Stimulated activated naive CD8-positive, alpha-beta T cell treated with anti-CD3 and anti-CD28 coated beads, Interleukin-15, amount 100 ng/mL, for 72 hours (primary cell): ENCODE measurements around the gene DSCAML1.

Source experiments
- ATAC-seq: fragments of 150-1000 bp; cut with Tn5 transposase; 2 replicates; pipeline ENCODE4 v1.10.0; 2021; ENCODE audit warnings: mild to moderate bottlenecking, moderate library complexity
- DNase-seq, 2 donors: peaks; one replicate each; pipeline ENCODE4 v3.0.0; 2021 to 2022
- H3K27ac Mint-ChIP-seq, 2 donors: one replicate each; pipeline ENCODE4 v1.8.0; 2022; ENCODE audit warnings: mild to moderate bottlenecking in 2 of 2, mixed read lengths in 2 of 2, moderate library complexity in 2 of 2
- H3K27me3 Mint-ChIP-seq: one replicate; pipeline ENCODE4 v1.8.0; 2022; ENCODE audit warnings: mixed read lengths
- H3K4me1 Mint-ChIP-seq: one replicate; pipeline ENCODE4 v1.8.0; 2022; ENCODE audit warnings: mild to moderate bottlenecking, mixed read lengths
- H3K4me3 Mint-ChIP-seq, 2 donors: one replicate each; pipeline ENCODE4 v1.8.0; 2022; ENCODE audit warnings: mild to moderate bottlenecking in 2 of 2, mixed read lengths in 2 of 2, moderate library complexity in 1 of 2
- H3K9me3 Mint-ChIP-seq, 2 donors: one replicate each; pipeline ENCODE4 v1.8.0; 2022; ENCODE audit warnings: mixed read lengths in 2 of 2

The DSCAML1 gene

DNA sequence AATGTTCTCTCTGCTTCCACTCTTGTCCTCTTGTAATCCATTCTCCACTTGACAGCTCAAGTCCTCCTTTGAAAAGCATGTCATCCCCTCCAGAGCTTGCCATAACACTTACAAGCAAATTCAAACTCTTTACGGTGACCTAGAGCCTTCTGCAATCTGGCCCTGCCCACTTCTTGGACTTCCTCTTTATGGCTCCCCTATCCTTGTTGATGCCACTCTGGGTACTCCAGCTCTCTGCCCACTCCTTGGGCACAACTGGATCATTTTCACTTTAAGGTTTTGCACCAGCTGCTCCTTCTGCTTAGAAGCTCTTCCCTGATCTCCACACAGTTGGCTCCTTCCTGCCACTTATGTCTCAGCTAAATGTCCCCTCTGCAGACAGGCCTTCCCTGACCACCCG, 217.9 kb downstream of the DSCAML1 start:
- ATAC-seq (no peak), DNase-seq (no peak)
- Mint-ChIP-seq H3K9me3 (no peaks in the 10 kb centered on the region), H3K4me3 (no peak overlapping the region), H3K27ac (no peak overlapping the region), H3K4me1 (no peaks in the 10 kb centered on the region), H3K27me3 (peaks cover 22% of the 10 kb centered on the region)

DNA sequence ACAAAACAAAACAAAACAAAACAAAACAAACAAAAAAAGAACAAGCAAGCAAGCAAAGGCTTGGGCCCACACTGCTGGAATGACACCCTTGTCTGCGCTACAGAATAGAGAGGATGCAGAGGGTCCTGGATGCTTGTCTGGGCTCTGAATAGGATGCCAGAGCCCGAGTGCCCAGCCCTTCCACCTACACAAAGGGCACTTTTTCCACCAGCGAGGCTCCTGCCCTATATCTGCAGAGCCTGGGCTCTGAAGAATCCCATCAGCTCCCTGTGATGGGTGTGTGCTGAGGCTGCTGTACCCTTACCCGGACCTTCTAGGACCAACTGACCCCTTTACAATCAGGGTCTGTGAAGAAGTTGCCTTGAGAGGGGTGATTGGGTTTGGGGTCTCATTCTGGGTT, 221.2 kb downstream of the DSCAML1 start:
- Mint-ChIP-seq H3K9me3 (no peaks in the 10 kb centered on the region), H3K4me3 (no peak overlapping the region), H3K4me1 (no peaks in the 10 kb centered on the region), H3K27ac (no peak overlapping the region), H3K27me3 (peaks cover 17% of the 10 kb centered on the region)
- DNase-seq (no peak), ATAC-seq (no peak)

DNA sequence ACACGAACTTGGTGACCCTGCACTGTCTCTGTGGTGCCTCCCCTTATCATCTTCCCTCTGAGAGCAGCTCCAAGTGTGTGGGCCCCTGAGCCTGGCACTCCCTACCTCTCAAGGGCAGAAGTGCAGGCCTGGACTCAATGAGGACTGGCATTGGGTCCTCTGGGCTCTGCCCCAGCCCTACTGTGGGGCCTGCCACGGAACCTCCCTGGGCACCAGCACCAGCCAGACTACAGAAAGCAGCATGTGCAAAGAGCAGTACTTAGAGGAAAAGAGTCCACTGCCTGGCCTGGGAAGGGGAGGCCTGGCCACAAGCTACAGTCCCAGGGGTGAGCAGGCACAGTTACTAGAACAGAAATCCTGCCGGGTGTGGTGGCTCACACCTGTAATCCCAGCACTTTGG, 222.5 kb downstream of the DSCAML1 start:
- H3K27ac Mint-ChIP-seq, result no peak overlapping the region
- H3K9me3 Mint-ChIP-seq, result no peaks in the 10 kb centered on the region
- H3K4me1 Mint-ChIP-seq, result no peaks in the 10 kb centered on the region
- no peak for ATAC-seq
- peaks cover 22% of the 10 kb centered on the region for H3K27me3 Mint-ChIP-seq
- DNase-seq, result no peak
- H3K4me3 Mint-ChIP-seq, result no peak overlapping the region

- H3K4me1 Mint-ChIP-seq, result no peaks in the 10 kb centered on the region
- no peak overlapping the region for H3K4me3 Mint-ChIP-seq
- H3K9me3 Mint-ChIP-seq, result no peaks in the 10 kb centered on the region
- ATAC-seq (no peak), DNase-seq (no peak)
- peaks cover 13% of the 10 kb centered on the region for H3K27me3 Mint-ChIP-seq
- H3K27ac Mint-ChIP-seq, result no peak overlapping the region
These were observed 223.7 kb downstream of the DSCAML1 start for GRCh38 chr11:117573326-117573725.

GRCh38 chr11:117572671-117573070, 224.3 kb downstream of the DSCAML1 start:
- DNase-seq, result no peak
- Mint-ChIP-seq H3K9me3 (no peaks in the 10 kb centered on the region), H3K27ac (no peak overlapping the region), H3K27me3 (peaks cover 13% of the 10 kb centered on the region), H3K4me3 (no peak overlapping the region), H3K4me1 (no peaks in the 10 kb centered on the region)
- no peak for ATAC-seq

DNA sequence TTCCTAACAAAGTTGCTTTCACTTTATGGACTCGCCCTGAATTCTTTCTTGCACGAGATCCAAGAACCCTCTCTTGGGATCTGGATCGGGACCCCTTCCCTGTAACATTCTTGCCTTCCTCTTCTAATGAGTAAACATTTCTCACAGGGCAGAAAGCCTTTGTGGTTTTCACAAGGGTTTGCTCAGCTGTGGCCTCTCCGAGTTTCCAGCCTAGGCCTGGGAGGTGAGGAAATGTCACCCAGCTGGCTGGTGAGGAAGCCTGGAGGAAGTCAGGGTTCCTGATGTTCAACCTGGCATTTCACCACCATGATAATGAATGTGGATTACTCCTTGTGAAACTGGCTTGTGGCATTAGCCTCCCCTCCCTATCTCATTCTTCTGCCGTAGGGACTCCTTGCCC, 224.9 kb downstream of the DSCAML1 start:
- DNase-seq (no peak), ATAC-seq (no peak)
- H3K4me1 Mint-ChIP-seq, result no peaks in the 10 kb centered on the region
- no peak overlapping the region for H3K4me3 Mint-ChIP-seq
- no peak overlapping the region for H3K27ac Mint-ChIP-seq
- peaks cover 13% of the 10 kb centered on the region for H3K27me3 Mint-ChIP-seq
- no peaks in the 10 kb centered on the region for H3K9me3 Mint-ChIP-seq

DNA sequence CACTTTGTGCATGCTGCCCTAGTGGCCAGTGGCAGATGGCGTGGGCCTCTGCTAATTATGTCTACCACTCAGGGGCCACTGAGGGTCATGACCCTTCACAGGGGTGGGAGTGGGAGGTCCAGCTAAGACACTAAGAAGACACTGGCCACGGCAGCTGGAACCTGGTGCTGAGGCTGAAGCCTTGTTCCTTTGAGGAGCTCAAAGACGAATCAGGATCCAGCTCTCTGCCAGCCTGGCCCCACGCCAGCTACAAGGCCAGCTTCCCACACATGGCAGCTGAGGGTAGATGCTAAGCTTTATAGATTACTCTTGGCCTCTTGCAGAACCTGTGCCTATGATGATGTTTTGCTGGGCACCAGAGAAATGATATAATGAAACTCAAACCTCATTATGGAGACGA, 226.3 kb downstream of the DSCAML1 start:
- peaks cover 13% of the 10 kb centered on the region for H3K27me3 Mint-ChIP-seq
- no peak overlapping the region for H3K4me3 Mint-ChIP-seq
- H3K9me3 Mint-ChIP-seq, result no peaks in the 10 kb centered on the region
- DNase-seq (no peak), ATAC-seq (no peak)
- no peaks in the 10 kb centered on the region for H3K4me1 Mint-ChIP-seq
- no peak overlapping the region for H3K27ac Mint-ChIP-seq

DNA sequence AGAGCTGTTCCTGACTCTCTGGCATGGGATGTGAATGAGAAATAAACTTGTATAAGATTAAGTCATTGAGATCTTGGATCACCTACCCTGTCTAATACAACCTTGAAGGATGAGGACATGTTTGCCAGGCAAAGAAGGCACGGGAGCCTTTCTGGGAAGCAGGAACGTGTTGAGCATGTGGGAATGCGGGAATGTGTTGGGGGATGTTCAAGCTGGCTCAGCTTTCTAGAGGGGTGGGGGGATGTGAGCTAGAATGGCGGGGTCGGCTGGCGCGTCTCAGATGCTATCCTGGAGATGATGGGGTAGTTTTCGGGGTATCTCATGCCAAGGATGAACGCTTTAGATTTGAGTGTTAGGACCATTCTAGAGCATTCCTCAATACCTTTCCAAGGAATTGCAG, 227.1 kb downstream of the DSCAML1 start:
- no peaks in the 10 kb centered on the region for H3K4me1 Mint-ChIP-seq
- no peaks in the 10 kb centered on the region for H3K9me3 Mint-ChIP-seq
- no peak for ATAC-seq
- no peak overlapping the region for H3K4me3 Mint-ChIP-seq
- no peak for DNase-seq
- H3K27me3 Mint-ChIP-seq, result peaks cover 13% of the 10 kb centered on the region
- H3K27ac Mint-ChIP-seq, result no peak overlapping the region

DNA sequence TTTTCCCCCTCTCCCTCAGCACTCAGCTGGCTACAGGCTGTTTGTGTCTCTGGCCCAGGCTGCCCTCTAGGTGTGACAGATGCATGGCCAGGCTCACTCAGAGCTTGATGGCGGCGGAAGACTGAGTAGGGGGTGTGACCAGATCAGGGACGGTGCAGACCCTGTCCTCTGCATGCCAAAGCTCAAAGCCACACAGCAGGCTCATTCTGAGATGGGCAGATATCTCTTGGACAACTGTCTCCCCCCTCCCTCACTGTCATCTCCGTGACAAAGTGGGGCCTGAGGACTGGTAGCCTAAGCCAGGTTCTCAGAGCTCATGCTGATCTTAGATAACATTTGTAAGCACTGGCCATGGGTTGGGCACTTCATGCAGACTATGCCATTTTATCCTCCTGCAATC, 231.3 kb downstream of the DSCAML1 start:
- H3K9me3 Mint-ChIP-seq, result no peaks in the 10 kb centered on the region
- DNase-seq (no peak), ATAC-seq (no peak)
- H3K27ac Mint-ChIP-seq, result no peak overlapping the region
- no peaks in the 10 kb centered on the region for H3K4me1 Mint-ChIP-seq
- H3K4me3 Mint-ChIP-seq, result no peak overlapping the region
- peaks cover 16% of the 10 kb centered on the region for H3K27me3 Mint-ChIP-seq

- Mint-ChIP-seq H3K9me3 (no peaks in the 10 kb centered on the region), H3K4me3 (no peak overlapping the region), H3K27ac (no peak overlapping the region), H3K27me3 (peaks cover 9% of the 10 kb centered on the region), H3K4me1 (no peaks in the 10 kb centered on the region)
- ATAC-seq (no peak), DNase-seq (no peak)
These were observed 232.7 kb downstream of the DSCAML1 start for GRCh38 chr11:117564321-117564720.

GRCh38 chr11:117563556-117563955, 233.5 kb downstream of the DSCAML1 start:
- Mint-ChIP-seq H3K4me1 (no peaks in the 10 kb centered on the region), H3K9me3 (no peaks in the 10 kb centered on the region), H3K4me3 (no peak overlapping the region), H3K27me3 (peaks cover 9% of the 10 kb centered on the region), H3K27ac (peak overlapping the region in 1 of 2 donors; percentile 44)
- ATAC-seq, result no peak
- no peak for DNase-seq

DNA sequence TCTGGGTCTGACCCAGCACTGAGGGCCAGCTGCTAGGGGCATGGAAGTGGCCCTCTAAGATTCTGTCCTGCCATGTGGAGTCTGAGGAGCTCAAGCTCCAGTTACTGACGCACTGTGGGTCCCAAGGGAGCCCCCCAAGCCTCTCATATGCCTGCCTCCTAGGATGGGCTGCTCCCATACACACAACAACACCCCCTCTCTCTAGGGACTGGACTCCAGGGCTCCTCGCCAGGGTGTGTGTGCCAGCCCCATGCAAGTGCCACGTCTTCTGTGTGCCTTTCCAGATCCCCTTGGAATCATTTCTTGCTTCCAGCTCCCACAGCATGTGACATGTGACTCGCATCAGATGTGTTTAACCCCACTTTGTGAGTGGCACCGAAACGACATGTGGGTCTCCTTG, 234.9 kb downstream of the DSCAML1 start:
- H3K9me3 Mint-ChIP-seq, result no peaks in the 10 kb centered on the region
- no peak overlapping the region for H3K27ac Mint-ChIP-seq
- no peak for DNase-seq
- ATAC-seq, result no peak
- H3K27me3 Mint-ChIP-seq, result peaks cover 9% of the 10 kb centered on the region
- no peaks in the 10 kb centered on the region for H3K4me1 Mint-ChIP-seq
- H3K4me3 Mint-ChIP-seq, result no peak overlapping the region

DNA sequence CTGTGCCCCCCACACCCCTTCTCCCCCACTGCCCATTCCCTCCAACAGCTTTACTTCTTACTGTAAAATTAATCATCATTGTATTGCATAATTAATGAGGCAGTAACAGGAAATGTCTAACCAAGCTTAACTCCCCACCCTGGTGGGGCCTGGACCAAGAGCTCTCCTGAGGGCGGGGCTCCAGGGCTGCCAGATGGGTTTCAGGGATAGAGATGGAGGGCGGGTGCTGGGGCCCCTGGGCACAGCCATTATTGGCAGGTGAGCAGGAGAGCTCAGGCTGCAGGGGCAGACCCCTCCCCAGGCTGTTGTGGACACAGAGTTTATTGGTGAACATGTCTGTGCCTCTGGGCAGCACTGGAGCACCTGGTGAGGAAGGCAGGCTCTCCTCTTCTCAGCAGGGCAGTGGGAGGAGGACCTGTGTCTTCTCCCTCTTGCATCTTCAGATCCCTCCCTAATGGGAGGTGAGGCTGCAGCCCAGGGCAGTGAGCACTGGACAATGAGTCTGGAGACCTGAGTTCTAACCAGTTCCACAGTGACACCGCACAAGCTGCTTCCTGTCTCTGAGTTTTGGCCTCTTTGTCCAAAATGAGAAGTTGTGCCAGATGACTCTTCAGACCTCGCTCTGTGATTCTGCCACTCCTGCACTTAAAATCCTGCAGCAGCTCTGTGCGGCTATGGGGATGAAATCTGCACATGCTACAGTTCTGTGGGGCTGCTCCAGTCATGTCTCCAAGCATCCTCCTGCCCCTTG, 236.1 kb downstream of the DSCAML1 start:
- peak; percentile 23 for ATAC-seq

DNA sequence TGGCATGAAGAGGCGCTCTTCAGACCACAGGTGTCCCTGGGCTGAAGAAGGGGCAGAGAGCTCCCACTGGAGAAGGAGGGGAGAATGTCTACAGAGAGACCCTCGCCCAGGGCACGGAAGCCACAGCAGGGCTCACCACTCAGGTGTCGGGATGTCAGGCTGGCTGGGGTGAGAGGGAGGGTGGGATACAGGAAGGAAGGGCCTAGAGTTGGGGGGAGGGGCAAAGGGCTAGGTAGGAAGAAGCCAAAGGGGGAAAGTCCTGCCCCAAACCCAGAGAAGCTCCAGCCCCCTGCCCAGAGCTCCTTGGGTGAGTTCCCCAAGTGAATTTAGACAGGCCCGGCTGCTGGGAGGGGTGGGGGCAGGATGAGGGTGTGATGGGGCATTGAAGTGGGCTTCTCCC, 237.3 kb downstream of the DSCAML1 start:
- ATAC-seq (no peak), DNase-seq (no peak)
- no peaks in the 10 kb centered on the region for H3K9me3 Mint-ChIP-seq
- H3K4me3 Mint-ChIP-seq, result no peak overlapping the region
- no peaks in the 10 kb centered on the region for H3K4me1 Mint-ChIP-seq
- peaks cover 9% of the 10 kb centered on the region for H3K27me3 Mint-ChIP-seq
- no peak overlapping the region for H3K27ac Mint-ChIP-seq

More for the DNA sequence above, 236.1 kb downstream of the DSCAML1 start:
- Mint-ChIP-seq H3K27me3 (peaks cover 9% of the 10 kb centered on the region), H3K4me3 (no peak overlapping the region), H3K27ac (no peak overlapping the region), H3K9me3 (no peaks in the 10 kb centered on the region), H3K4me1 (no peaks in the 10 kb centered on the region)
- DNase-seq, result no peak

DNA sequence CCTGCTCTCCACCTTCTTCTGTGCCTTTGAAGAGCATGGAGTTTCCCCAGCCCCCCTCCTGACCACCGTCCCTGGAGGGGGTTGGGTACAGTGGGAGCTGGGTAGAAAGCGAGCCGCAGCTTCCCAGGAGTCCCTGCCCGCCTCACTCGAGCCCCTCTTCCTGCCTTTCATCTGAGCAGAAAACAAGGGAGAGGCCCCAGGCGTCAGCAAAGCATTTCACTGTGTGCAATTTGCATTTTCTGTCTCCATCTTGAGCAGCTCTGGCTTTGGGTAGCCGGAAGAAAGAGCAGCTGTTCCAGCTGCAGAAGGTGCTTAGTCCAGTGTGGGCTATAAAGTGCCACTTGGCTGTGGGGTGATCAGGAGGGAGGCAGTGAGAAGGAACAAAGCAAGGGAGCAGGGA, 239.7 kb downstream of the DSCAML1 start:
- H3K27ac Mint-ChIP-seq, result peak overlapping the region in 1 of 2 donors; percentile 7
- H3K4me3 Mint-ChIP-seq, result no peak overlapping the region
- H3K4me1 Mint-ChIP-seq, result no peaks in the 10 kb centered on the region
- peaks cover 9% of the 10 kb centered on the region for H3K27me3 Mint-ChIP-seq
- H3K9me3 Mint-ChIP-seq, result no peaks in the 10 kb centered on the region
- ATAC-seq, result no peak
- no peak for DNase-seq

DNA sequence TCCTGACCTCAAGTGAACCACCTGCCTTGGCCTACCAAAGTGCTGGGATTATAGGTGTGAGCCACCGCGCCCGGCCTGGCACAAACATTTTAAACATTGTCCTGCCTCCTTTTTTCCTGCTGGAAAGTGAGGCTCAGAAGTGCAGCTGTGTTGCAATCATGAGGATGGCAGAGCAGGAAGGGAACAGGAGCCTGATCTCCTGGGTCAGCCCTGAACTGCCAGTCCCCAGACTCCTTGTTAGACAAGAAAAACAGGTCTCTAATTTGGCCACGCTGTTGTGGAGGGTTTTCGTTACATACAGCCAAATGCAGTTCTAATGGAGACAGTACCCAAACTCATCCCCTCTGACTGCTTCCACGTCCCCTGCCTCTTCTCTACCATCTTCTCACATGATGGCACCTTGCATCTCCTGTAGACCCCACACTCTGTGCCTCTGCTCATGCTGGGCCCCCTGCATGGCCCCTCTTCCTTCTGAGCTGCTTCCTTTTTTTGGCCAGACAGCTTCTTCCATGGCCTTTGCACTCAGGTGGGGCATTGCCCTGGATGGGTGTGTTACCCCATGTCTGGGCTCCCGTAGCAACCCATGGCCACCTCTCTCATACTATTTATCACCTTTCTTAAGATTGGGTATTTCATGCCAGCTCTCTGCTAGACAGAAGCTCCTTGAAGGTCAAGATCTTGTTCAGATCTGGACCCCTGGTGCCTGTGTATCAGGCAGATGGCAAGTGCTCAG, 242.2 kb downstream of the DSCAML1 start:
- Mint-ChIP-seq H3K4me1 (no peaks in the 10 kb centered on the region), H3K9me3 (no peaks in the 10 kb centered on the region), H3K27me3 (peaks cover 12% of the 10 kb centered on the region), H3K4me3 (no peak overlapping the region), H3K27ac (no peak overlapping the region)
- DNase-seq (no peak), ATAC-seq (peak; percentile 9)
